CD4-positive, alpha-beta T cell treated with Interleukin-2 at 100 ng/mL for 4 hours (primary cell): Measurements from ENCODE around the gene LRRC28.
A peak's percentile ranks its signal among the peaks of the same experiment; 100 is the strongest.

Experiments used
- DNase-seq: peaks from one replicate; pipeline ENCODE4 v3.0.0-alpha.2; 2020; ENCODE audit warnings: low spot score

LRRC28 gene

GRCh38 chr15:99343208-99343607, 91.9 kb downstream of the LRRC28 start:
- no peak for DNase-seq

- peak; percentile 13 for DNase-seq
Measured at GRCh38 chr15:99343881-99344551, 92.7 kb downstream of the LRRC28 start.

DNA sequence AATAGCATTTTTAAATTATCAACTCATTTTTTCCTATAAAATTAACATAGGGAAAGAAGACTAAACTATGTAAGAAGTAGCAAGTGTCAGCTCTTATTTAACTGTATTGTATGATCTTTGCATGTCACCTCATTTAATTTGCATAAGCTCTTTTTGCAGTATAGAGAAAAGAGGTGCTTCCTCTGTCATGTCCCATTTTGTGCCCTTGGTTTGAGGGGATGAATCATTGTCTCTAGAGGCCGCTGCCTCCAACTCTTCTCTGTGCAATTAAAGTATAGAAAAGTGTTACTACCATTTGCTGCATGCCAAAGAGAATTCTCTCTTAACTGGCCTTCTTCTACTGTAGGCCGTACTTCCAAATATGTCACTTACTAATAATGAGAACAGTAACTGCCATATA, 93.4 kb downstream of the LRRC28 start:
- no peak for DNase-seq

GRCh38 chr15:99345242-99345641, 94.0 kb downstream of the LRRC28 start:
- DNase-seq: no peak

- no peak for DNase-seq
Measured at GRCh38 chr15:99345832-99346462, 94.7 kb downstream of the LRRC28 start.

- DNase-seq: no peak
Measured at GRCh38 chr15:99347574-99347973, 96.3 kb downstream of the LRRC28 start.

- DNase-seq: no peak
Measured at GRCh38 chr15:99348412-99348811, 97.1 kb downstream of the LRRC28 start.

DNA sequence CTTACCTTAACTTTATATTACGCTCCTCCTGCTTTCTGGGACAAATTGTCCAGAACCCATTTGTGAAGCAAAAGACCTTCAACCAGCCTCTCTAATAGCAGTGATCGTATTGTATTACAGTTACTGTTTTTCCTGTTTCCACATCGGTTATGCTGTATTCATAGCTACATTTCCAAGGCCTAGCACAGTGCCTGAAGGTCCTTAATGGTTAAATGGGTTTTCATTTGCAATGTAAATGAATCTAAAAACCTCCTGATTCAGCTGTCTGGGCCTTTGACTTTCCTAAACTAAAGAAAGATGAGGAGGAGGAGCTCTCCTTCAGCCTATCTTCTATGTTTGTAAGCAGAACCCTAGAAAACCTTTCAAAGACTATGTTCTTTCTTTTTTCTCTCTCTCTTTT, 99.1 kb downstream of the LRRC28 start:
- no peak for DNase-seq

DNA sequence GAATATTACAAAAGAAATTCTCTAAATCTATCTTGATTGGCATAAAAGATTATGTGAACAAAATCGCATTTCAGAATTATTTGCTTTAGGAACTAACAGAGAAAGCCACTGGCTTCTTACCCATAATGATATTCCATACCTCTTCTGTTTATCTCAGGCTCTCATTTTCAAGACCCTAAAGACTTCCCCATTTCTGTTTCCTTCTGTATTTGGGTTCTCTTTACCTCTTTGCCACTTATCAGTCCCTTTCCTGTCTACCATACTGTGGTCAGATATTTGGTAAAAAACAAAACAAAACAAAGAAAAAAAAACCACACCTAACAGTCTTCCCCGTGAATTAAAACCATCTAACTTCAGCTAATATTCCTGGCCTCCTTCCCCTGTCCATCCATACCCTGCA, 108.5 kb downstream of the LRRC28 start:
- DNase-seq: no peak

DNA sequence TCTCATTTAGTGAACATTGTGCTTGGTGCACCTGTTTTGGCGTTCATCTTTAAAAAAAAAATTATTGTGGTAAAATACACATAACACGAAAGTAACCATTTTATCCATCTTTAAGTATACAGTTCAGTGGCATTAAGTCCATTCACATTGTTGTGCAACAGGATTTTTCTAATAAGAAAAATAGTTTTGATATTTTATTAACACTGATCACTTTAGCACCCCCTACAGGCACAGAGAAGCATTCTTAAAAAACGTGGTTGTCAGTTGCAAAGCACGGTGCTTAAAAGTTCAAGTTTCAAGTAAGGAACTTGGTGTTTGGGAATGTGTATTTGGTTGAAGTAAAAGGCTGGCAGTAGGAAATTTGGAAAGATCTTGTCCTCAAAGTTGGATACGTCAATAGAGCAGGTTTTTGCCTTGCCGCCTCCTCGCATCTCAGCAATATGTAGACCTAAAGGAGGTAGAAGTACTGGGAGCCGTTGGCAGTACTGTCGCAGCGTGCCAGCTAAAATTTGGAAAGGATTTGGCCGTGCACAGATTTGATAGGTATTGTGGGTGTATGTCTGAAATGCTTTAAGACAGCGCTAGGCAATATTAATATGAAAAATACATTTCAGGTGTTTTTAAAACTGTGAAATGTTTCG, 110.4 kb downstream of the LRRC28 start:
- DNase-seq: no peak

DNA sequence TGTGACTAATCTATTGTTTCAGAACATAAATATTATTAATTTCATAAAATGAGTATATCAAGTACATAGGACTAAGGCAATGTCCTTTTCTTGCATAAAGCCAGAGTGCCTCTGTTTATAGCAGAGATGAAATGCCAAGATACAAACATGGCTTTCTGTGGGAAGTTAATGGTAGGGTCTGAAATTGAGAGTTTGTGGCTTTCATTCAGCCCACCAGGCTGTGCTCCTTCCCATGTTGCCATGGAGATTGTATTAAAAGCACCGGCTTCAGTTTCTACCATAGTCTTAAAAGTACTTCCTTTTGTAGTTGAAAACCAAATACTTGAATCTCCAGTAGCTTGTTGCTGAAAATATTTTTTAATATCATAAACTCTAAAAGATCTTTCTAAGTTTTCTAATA, 114.0 kb downstream of the LRRC28 start:
- no peak for DNase-seq

GRCh38 chr15:99366013-99366412, 114.7 kb downstream of the LRRC28 start:
- DNase-seq: no peak

DNA sequence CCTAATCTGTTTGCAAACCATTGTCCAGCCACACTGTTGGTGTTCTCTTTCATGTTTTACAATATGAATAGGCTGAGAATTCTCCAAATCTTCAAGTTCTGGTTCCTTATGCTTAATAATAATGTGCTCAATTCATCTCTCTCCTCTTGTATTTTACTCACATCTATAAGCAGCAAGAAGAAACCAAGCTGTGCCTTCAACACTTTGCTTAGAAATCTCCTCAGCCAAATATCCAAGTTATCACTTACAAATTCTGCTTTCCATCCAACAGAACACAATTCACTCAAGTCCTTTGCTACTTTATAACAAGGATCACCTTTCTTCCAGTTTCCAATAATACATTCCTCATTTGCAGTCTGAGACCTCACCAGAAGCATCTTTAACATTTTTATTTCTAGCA, 117.5 kb downstream of the LRRC28 start:
- no peak for DNase-seq

- no peak for DNase-seq
Measured at GRCh38 chr15:99369196-99369595, 117.9 kb downstream of the LRRC28 start.

- DNase-seq: no peak
Measured at GRCh38 chr15:99371180-99372103, 120.2 kb downstream of the LRRC28 start.

- DNase-seq: no peak
Measured at GRCh38 chr15:99385005-99385669, 133.9 kb downstream of the LRRC28 start.

DNA sequence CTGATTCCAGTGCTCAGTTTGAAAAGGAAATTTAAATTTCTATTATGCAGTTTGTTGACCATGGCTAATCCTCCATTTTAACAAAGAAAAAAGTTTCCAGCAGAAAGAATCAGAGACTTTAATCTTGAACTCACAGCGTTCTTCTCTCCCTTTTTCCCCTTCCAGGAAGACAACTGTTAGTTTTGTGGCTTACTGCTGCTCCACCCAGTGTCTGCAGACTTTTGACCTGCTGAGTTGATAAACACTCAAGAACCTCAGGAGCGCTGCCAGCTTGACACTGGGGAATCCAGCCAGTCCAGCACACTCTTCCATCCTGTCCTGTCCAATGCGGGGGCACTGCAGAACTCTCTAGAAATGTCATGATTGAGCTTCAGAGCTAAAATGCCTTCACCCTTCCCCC, 134.6 kb downstream of the LRRC28 start:
- no peak for DNase-seq

DNA sequence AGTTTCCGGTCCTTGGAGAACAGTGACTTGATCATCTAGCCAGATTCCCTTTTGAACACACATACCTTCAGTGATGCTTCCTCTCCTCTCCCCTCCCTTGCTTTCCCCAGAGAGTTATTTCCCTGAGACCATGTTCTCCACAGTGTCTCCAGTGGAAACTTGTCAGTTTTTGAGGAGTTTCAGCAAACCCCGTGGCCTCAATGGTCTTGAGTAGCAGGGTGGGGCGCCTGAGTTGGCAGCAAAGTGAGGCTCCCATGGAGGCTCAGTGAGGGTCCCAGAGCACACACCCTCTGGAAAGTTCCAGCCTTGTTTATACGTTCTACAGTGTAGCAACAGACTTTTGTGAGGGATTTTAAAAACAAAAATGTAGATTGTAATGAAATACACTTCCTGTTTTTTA, 135.1 kb downstream of the LRRC28 start:
- DNase-seq: no peak

DNA sequence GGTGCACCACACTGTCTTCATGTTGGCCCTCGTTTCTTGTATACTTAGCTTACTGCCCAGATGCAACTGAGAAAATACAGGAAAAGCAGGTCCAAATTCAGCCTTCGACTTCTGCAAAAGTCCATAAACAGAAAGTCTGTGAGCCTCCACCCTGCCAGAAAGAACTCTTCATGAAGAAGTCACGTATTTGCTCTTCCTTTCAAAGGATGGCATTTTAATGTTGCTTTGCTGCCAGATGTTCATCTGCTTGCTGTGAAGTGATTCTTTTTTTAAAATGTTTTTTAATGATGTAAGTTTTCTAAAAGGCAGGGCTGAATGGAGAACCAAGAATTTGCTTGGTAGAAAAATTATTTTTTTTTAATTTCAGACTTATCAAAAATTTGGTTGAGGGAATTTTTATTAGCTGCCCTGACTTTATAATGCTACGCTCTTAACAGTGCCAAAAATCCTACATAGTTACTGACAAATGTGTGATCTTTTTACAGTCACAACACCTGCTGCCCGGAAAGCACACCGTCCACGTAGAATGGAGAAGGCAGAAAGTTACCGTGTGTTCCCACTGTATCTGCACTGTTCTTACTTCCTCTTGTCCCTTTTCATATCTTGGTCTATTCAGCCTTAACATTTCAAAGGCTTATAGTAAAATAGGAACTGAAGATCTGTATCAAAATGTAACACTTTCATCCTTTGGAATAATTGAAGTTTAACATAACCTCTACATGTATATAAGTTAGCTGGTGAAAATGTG, 136.3 kb downstream of the LRRC28 start:
- DNase-seq: no peak

GRCh38 chr15:99390667-99391066, 139.4 kb downstream of the LRRC28 start:
- no peak for DNase-seq

- no peak for DNase-seq
Measured at GRCh38 chr15:99393641-99394040, 142.4 kb downstream of the LRRC28 start.
